OCI-LY3 (cell line): Measurements from ENCODE around the gene EDDM3A.
"Not testable (repeated sequence)": the region's sequence is repeated elsewhere in the genome, so short reads cannot be mapped to it uniquely, and the experiment has no call there.

Experiments used
- H2AFZ ChIP-seq: fragments of 200-600, 300-600 bp; shearing (Covaris generic); 2 replicates; pipeline ENCODE4 v1.6.0; 2014; ENCODE audit warnings: antibody characterized with exemption, low read depth, low read length
- H3K27ac ChIP-seq: fragments of 200-600, 300-600 bp; sonication (generic); 2 replicates; pipeline ENCODE4 v1.5.1; 2014; ENCODE audit warnings: mild to moderate bottlenecking, low read length, moderate library complexity, mixed read lengths
- H3K27me3 ChIP-seq: fragments of 200-600, 300-600 bp; sonication (generic); 2 replicates; pipeline ENCODE4 v1.6.1; 2014; ENCODE audit warnings: low read depth, low read length, mixed read lengths
- H3K36me3 ChIP-seq: fragments of 200-600, 300-600 bp; sonication (generic); replicated peaks from 2 replicates; pipeline ENCODE3; 2014; ENCODE audit warnings: low read depth, low read length, mixed read lengths
- H3K4me1 ChIP-seq: fragments of 300-600, 200-600 bp; sonication (generic); 2 replicates; pipeline ENCODE4 v1.6.1; 2014; ENCODE audit warnings: low read length, mixed read lengths
- H3K4me2 ChIP-seq: fragments of 200-600, 300-600 bp; sonication (generic); 2 replicates; pipeline ENCODE4 v1.6.1; 2014; ENCODE audit warnings: low read length, mixed read lengths
- H3K4me3 ChIP-seq: fragments of 300-600, 200-600 bp; sonication (generic); 2 replicates; pipeline ENCODE4 v1.5.1; 2014; ENCODE audit warnings: antibody characterized with exemption, mild to moderate bottlenecking, low read length, moderate library complexity
- H3K79me2 ChIP-seq: fragments of 300-600, 200-600 bp; shearing (Covaris generic); 2 replicates; pipeline ENCODE4 v1.6.1; 2014; ENCODE audit warnings: mild to moderate bottlenecking, low read length, mixed read lengths
- H3K9ac ChIP-seq: fragments of 300-600, 200-600 bp; shearing (Covaris generic); 2 replicates; pipeline ENCODE4 v1.6.0; 2014; ENCODE audit warnings: mild to moderate bottlenecking, low read length, moderate library complexity
- H3K9me3 ChIP-seq: fragments of 200-600, 300-600 bp; shearing (Covaris generic); 2 replicates; pipeline ENCODE4 v1.6.1; 2014; ENCODE audit warnings: low read length, mixed read lengths; ENCODE audit not compliant: insufficient read depth
- H4K20me1 ChIP-seq: fragments of 200-600, 300-600 bp; sonication (generic); 2 replicates; pipeline ENCODE4 v1.6.1; 2016; ENCODE audit warnings: low read length, mixed read lengths; ENCODE audit not compliant: insufficient read depth
- CTCF ChIP-seq: fragments of 200-600, 300-600 bp; sonication (generic); IDR thresholded peaks from 2 replicates; pipeline ENCODE4 v1.5.1; 2014; ENCODE audit warnings: antibody characterized with exemption, low read length, low read depth
- EZH2phosphoT487 ChIP-seq: fragments of 200-600 bp; shearing (Covaris generic); IDR thresholded peaks from 2 replicates; pipeline ENCODE4 v1.6.1; 2018; ENCODE audit warnings: antibody characterized with exemption, mixed run types, low read depth

The EDDM3A gene

GRCh38 chr14:20757965-20758364 is 12.3 kb downstream of the EDDM3A start:
- Histone ChIP-seq H3K79me2 (no peaks in the 10 kb centered on the region), H3K27ac (no peak overlapping the region), H2AFZ (no peak overlapping the region), H4K20me1 (no peaks in the 10 kb centered on the region), H3K9ac (no peak overlapping the region), H3K36me3 (no peaks in the 10 kb centered on the region), H3K4me1 (peaks cover 11% of the 10 kb centered on the region), H3K9me3 (peaks cover under 1% of the 10 kb centered on the region; the same call in 1 of the 2 replicates), H3K4me2 (0 out of 2 replicates have a peak overlapping the region, but pooled peaks have one; percentile 10), H3K4me3 (no peak overlapping the region), H3K27me3 (no peaks in the 10 kb centered on the region)
- no peak for TF ChIP-seq EZH2phosphoT487
- peak; percentile 77 for TF ChIP-seq CTCF

GRCh38 chr14:20759465-20759864 is 13.8 kb downstream of the EDDM3A start:
- H3K27ac ChIP-seq, H4K20me1 ChIP-seq, H3K4me3 ChIP-seq, H2AFZ ChIP-seq, H3K9me3 ChIP-seq, H3K4me2 ChIP-seq, H3K27me3 ChIP-seq, H3K9ac ChIP-seq, H3K79me2 ChIP-seq, H3K36me3 ChIP-seq: not testable (repeated sequence)
- H3K4me1 ChIP-seq = peaks cover 15% of the 10 kb centered on the region

- Histone ChIP-seq H2AFZ (no peak overlapping the region), H3K27me3 (no peaks in the 10 kb centered on the region), H3K79me2 (no peaks in the 10 kb centered on the region), H4K20me1 (no peaks in the 10 kb centered on the region), H3K27ac (no peak overlapping the region), H3K9me3 (no peaks in the 10 kb centered on the region), H3K36me3 (no peaks in the 10 kb centered on the region), H3K4me3 (no peak overlapping the region), H3K9ac (no peak overlapping the region), H3K4me1 (peaks cover 23% of the 10 kb centered on the region), H3K4me2 (no peak overlapping the region)
- no peak for TF ChIP-seq CTCF
- no peak for TF ChIP-seq EZH2phosphoT487
Observed at GRCh38 chr14:20760950-20761349, 15.3 kb downstream of the EDDM3A start.

GRCh38 chr14:20768593-20768892 is 22.9 kb downstream of the EDDM3A start:
- H3K27ac ChIP-seq = no peak overlapping the region
- no peak overlapping the region for H3K4me3 ChIP-seq
- H3K27me3 ChIP-seq = no peaks in the 10 kb centered on the region
- TF ChIP-seq CTCF = no peak
- no peak for TF ChIP-seq EZH2phosphoT487
- no peak overlapping the region for H3K9ac ChIP-seq
- peaks cover 25% of the 10 kb centered on the region for H3K4me1 ChIP-seq
- no peak overlapping the region for H3K4me2 ChIP-seq
- no peaks in the 10 kb centered on the region for H3K79me2 ChIP-seq
- no peaks in the 10 kb centered on the region for H3K9me3 ChIP-seq
- H2AFZ ChIP-seq = no peak overlapping the region
- H3K36me3 ChIP-seq = no peaks in the 10 kb centered on the region
- no peaks in the 10 kb centered on the region for H4K20me1 ChIP-seq

- H3K4me1 ChIP-seq = peaks cover 21% of the 10 kb centered on the region
- H3K4me3 ChIP-seq = no peak overlapping the region
- H3K9me3 ChIP-seq = no peaks in the 10 kb centered on the region
- no peaks in the 10 kb centered on the region for H3K79me2 ChIP-seq
- H3K27ac ChIP-seq = no peak overlapping the region
- no peaks in the 10 kb centered on the region for H4K20me1 ChIP-seq
- H3K4me2 ChIP-seq = no peak overlapping the region
- no peak overlapping the region for H3K9ac ChIP-seq
- TF ChIP-seq EZH2phosphoT487 (no peak), CTCF (no peak)
- H2AFZ ChIP-seq = no peak overlapping the region
- no peaks in the 10 kb centered on the region for H3K27me3 ChIP-seq
- no peaks in the 10 kb centered on the region for H3K36me3 ChIP-seq
Observed at GRCh38 chr14:20769421-20769820, 23.7 kb downstream of the EDDM3A start.
